Neural progenitor cell (in vitro differentiated cells): Measurements from ENCODE around the gene TDRD10.

Experiments used
- CTCF ChIP-seq: fragments of 200-600 bp; sonication (generic); IDR thresholded peaks from 2 replicates; pipeline ENCODE4 v1.5.1; 2017; ENCODE audit warnings: antibody characterized with exemption, mild to moderate bottlenecking
- EZH2 ChIP-seq: fragments of 200-600 bp; sonication (generic); IDR thresholded peaks from 2 replicates; pipeline ENCODE4 v1.6.1; 2017; ENCODE audit warnings: antibody characterized with exemption, mild to moderate bottlenecking, moderate library complexity

GRCh38 chr1:154533952-154534844 lies 32.2 kb downstream of the TDRD10 start:
- TF ChIP-seq EZH2 (no peak), CTCF (peak; percentile 65)
